Loucy (cell line): ENCODE measurements around the gene KDM4B.

Source experiments
- H2AFZ ChIP-seq: fragments of 200-600 bp; sonication (generic); 2 replicates; pipeline ENCODE4 v1.6.0; 2016; ENCODE audit warnings: antibody characterized with exemption, mild to moderate bottlenecking, low read length, moderate library complexity
- H3F3A ChIP-seq: fragments of 200-600 bp; 2 replicates; pipeline ENCODE4 v1.6.0; 2016; ENCODE audit warnings: antibody characterized with exemption, low read depth, mild to moderate bottlenecking
- H3K27me3 ChIP-seq: fragments of 200-600 bp; sonication (generic); 2 replicates; pipeline ENCODE4 v1.6.1; 2014; ENCODE audit warnings: low read length, mild to moderate bottlenecking; ENCODE audit not compliant: insufficient read depth, poor library complexity, severe bottlenecking
- H3K36me3 ChIP-seq: fragments of 200-600 bp; sonication (generic); 2 replicates; pipeline ENCODE4 v1.6.1; 2016; ENCODE audit warnings: low read length; ENCODE audit not compliant: insufficient read depth
- H3K4me1 ChIP-seq: fragments of 200-600 bp; sonication (generic); 2 replicates; pipeline ENCODE4 v1.5.1; 2014; ENCODE audit warnings: low read length, mild to moderate bottlenecking; ENCODE audit not compliant: insufficient read depth, poor library complexity, severe bottlenecking
- H3K4me2 ChIP-seq: fragments of 200-600 bp; sonication (generic); 2 replicates; pipeline ENCODE4 v1.6.0; 2014; ENCODE audit warnings: antibody characterized with exemption, low read length, low read depth, mild to moderate bottlenecking; ENCODE audit not compliant: poor library complexity, severe bottlenecking
- H3K4me3 ChIP-seq: fragments of 200-600 bp; sonication (generic); 2 replicates; pipeline ENCODE4 v1.5.1; 2014; ENCODE audit warnings: low read length, mild to moderate bottlenecking, mixed read lengths; ENCODE audit not compliant: poor library complexity, severe bottlenecking
- H3K79me2 ChIP-seq: fragments of 200-600 bp; sonication (generic); 2 replicates; pipeline ENCODE4 v1.6.1; 2014; ENCODE audit warnings: low read length; ENCODE audit not compliant: insufficient read depth
- H3K9ac ChIP-seq: fragments of 200-600 bp; sonication (generic); 2 replicates; pipeline ENCODE4 v1.6.0; 2014; ENCODE audit warnings: mild to moderate bottlenecking, low read depth, low read length, moderate library complexity; ENCODE audit not compliant: poor library complexity, severe bottlenecking
- H3K9me2 ChIP-seq: fragments of 200-600 bp; sonication (generic); replicated peaks from 2 replicates; pipeline ENCODE4 v1.6.1; 2016; ENCODE audit warnings: low read depth, low read length, mixed read lengths
- H3K9me3 ChIP-seq: fragments of 200-600 bp; sonication (generic); 2 replicates; pipeline ENCODE4 v1.6.1; 2014; ENCODE audit warnings: mild to moderate bottlenecking, antibody characterized with exemption, low read length, low read depth; ENCODE audit not compliant: insufficient read depth
- H4K20me1 ChIP-seq: fragments of 200-600 bp; sonication (generic); 2 replicates; pipeline ENCODE4 v1.6.0; 2014; ENCODE audit warnings: antibody characterized with exemption, low read length, mild to moderate bottlenecking; ENCODE audit not compliant: insufficient read depth, poor library complexity, severe bottlenecking
- EZH2phosphoT487 ChIP-seq: fragments of 200-600 bp; IDR thresholded peaks from 2 replicates; pipeline ENCODE4 v1.6.1; 2018; ENCODE audit warnings: antibody characterized with exemption, mild to moderate bottlenecking, moderate library complexity, borderline replicate concordance
- TF ChIP-seq, protein P1 (sequence below): fragments of 200-600 bp; sonication (generic); conservative IDR thresholded peaks from 2 replicates; pipeline ENCODE4 v1.5.1; 2014; ENCODE audit warnings: mild to moderate bottlenecking, antibody characterized with exemption, low read length

KDM4B gene

GRCh38 chr19:5106191-5106726 is 137.3 kb downstream of the KDM4B start:
- Histone ChIP-seq H3K4me1 (no peaks in the 10 kb centered on the region), H3K9me3 (no peaks in the 10 kb centered on the region), H3F3A (no peaks in the 10 kb centered on the region), H3K9me2 (no peaks in the 10 kb centered on the region), H3K27me3 (no peaks in the 10 kb centered on the region), H3K36me3 (peaks cover 72% of the 10 kb centered on the region; the same call in 1 of the 2 replicates), H2AFZ (no peak overlapping the region), H4K20me1 (no peaks in the 10 kb centered on the region), H3K4me3 (no peak overlapping the region), H3K9ac (no peak overlapping the region), H3K4me2 (no peak overlapping the region), H3K79me2 (no peaks in the 10 kb centered on the region)
- TF ChIP-seq, protein P1, sequence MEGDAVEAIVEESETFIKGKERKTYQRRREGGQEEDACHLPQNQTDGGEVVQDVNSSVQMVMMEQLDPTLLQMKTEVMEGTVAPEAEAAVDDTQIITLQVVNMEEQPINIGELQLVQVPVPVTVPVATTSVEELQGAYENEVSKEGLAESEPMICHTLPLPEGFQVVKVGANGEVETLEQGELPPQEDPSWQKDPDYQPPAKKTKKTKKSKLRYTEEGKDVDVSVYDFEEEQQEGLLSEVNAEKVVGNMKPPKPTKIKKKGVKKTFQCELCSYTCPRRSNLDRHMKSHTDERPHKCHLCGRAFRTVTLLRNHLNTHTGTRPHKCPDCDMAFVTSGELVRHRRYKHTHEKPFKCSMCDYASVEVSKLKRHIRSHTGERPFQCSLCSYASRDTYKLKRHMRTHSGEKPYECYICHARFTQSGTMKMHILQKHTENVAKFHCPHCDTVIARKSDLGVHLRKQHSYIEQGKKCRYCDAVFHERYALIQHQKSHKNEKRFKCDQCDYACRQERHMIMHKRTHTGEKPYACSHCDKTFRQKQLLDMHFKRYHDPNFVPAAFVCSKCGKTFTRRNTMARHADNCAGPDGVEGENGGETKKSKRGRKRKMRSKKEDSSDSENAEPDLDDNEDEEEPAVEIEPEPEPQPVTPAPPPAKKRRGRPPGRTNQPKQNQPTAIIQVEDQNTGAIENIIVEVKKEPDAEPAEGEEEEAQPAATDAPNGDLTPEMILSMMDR = no peak
- no peak for TF ChIP-seq EZH2phosphoT487

- no peak overlapping the region for H2AFZ ChIP-seq
- H3K4me1 ChIP-seq = no peaks in the 10 kb centered on the region
- H4K20me1 ChIP-seq = no peaks in the 10 kb centered on the region
- H3K79me2 ChIP-seq = no peaks in the 10 kb centered on the region
- H3K4me3 ChIP-seq = no peak overlapping the region
- no peaks in the 10 kb centered on the region for H3K27me3 ChIP-seq
- H3K36me3 ChIP-seq = peaks cover 79% of the 10 kb centered on the region; the same call in 1 of the 2 replicates
- no peak overlapping the region for H3K4me2 ChIP-seq
- no peak overlapping the region for H3K9ac ChIP-seq
- TF ChIP-seq, protein P1 = no peak
- TF ChIP-seq EZH2phosphoT487 = no peak
- no peaks in the 10 kb centered on the region for H3K9me2 ChIP-seq
- no peaks in the 10 kb centered on the region for H3F3A ChIP-seq
- H3K9me3 ChIP-seq = no peaks in the 10 kb centered on the region
These were observed 138.1 kb downstream of the KDM4B start for GRCh38 chr19:5106971-5107370.

GRCh38 chr19:5107432-5108122 is 138.7 kb downstream of the KDM4B start:
- Histone ChIP-seq H3K4me2 (no peak overlapping the region), H3F3A (no peaks in the 10 kb centered on the region), H3K9me2 (no peaks in the 10 kb centered on the region), H4K20me1 (no peaks in the 10 kb centered on the region), H2AFZ (no peak overlapping the region), H3K79me2 (no peaks in the 10 kb centered on the region), H3K9me3 (no peaks in the 10 kb centered on the region), H3K4me3 (no peak overlapping the region), H3K4me1 (no peaks in the 10 kb centered on the region), H3K27me3 (no peaks in the 10 kb centered on the region), H3K36me3 (peaks cover 85% of the 10 kb centered on the region; the same call in 1 of the 2 replicates), H3K9ac (no peak overlapping the region)
- TF ChIP-seq, protein P1 = no peak
- no peak for TF ChIP-seq EZH2phosphoT487
